ENCODE measurements around the gene SNX25. TPM values are rescaled to one million over a fixed set of nuclear protein-coding genes. Genes with fewer than 3 reads are reported as not detected.

The SNX25 gene
- total and polyA plus RNA-seq, 4 donors: 2.8 to 13.9 (median 5.0) TPM

DNA sequence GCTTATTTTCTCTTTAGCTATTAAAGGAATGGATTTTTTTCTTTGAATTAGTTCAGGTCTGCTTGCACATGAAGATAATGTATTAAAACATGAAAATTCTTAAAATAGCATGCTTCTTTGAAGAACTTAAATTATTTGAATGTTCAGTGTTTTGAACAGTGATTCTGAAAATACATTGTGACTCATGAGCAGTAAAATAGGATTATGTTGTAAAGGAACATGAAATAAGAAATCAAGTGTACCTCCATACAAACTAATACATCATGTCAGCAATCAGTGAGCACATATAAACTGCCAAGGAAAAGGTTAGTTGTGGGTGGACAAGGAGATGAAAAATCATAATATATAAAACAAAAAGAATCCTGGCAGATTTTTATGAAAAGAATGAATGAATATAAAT is 66.1 kb downstream of the SNX25 start (continued):
- TF ChIP-seq JUND (IDR thresholded peaks at IDR 0.05) (no peak), RAD21 (IDR thresholded peaks at IDR 0.05) (no peak), TAF1 (conservative IDR thresholded peaks at IDR 0.05) (no peak), NR2F2 (IDR thresholded peaks at IDR 0.05) (no peak)

DNA sequence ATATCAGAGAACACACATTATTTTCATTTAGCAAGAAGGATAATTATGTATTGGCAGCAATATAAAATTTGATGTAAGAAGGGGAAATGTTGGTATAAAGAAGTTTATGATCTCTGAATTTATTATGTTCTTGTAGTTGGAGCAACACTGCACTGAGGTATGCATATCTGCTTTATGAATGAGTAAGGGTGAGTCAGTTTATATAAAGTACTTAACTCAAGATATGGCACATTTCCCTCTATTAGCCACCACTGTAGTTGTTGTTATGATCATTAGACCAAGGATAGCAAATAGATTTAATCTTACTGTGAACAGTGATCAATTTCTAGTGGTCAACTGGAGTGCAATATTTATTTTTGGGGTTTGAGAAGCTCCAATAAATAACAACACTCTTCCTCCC is 66.6 kb downstream of the SNX25 start:
- no peak overlapping the region for H3K27ac ChIP-seq (ENCODE audit: low read depth in 1 of 2, low read length in 2 of 2)
- DNase-seq (ENCODE audit: low spot score): no peak
- H3K9me3 ChIP-seq (ENCODE audit: control insufficient read depth in 4 of 4, low read length in 3 of 4): no peaks in the 10 kb centered on the region
- no peak overlapping the region for H3K4me3 ChIP-seq (ENCODE audit: low read depth in 1 of 3, low read length in 3 of 3)
- TF ChIP-seq, protein P1, sequence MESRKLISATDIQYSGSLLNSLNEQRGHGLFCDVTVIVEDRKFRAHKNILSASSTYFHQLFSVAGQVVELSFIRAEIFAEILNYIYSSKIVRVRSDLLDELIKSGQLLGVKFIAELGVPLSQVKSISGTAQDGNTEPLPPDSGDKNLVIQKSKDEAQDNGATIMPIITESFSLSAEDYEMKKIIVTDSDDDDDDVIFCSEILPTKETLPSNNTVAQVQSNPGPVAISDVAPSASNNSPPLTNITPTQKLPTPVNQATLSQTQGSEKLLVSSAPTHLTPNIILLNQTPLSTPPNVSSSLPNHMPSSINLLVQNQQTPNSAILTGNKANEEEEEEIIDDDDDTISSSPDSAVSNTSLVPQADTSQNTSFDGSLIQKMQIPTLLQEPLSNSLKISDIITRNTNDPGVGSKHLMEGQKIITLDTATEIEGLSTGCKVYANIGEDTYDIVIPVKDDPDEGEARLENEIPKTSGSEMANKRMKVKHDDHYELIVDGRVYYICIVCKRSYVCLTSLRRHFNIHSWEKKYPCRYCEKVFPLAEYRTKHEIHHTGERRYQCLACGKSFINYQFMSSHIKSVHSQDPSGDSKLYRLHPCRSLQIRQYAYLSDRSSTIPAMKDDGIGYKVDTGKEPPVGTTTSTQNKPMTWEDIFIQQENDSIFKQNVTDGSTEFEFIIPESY (IDR thresholded peaks at IDR 0.05): no peak
- TF ChIP-seq TAF1 (conservative IDR thresholded peaks at IDR 0.05) (no peak), JUND (IDR thresholded peaks at IDR 0.05) (no peak)
- H3K4me1 ChIP-seq (ENCODE audit: control insufficient read depth in 4 of 4, insufficient read depth in 4 of 4, low read length in 3 of 4): no peaks in the 10 kb centered on the region
- H3K27me3 ChIP-seq (ENCODE audit: control insufficient read depth in 4 of 4, insufficient read depth in 4 of 4, low read length in 3 of 4): no peaks in the 10 kb centered on the region
- no peaks in the 10 kb centered on the region for H3K36me3 ChIP-seq (ENCODE audit: control insufficient read depth in 4 of 4, insufficient read depth in 3 of 4, low read depth in 1 of 4, low read length in 3 of 4)
- no peak overlapping the region for H3K9ac ChIP-seq (ENCODE audit: low read depth in 1 of 2, low read length in 2 of 2)

DNA sequence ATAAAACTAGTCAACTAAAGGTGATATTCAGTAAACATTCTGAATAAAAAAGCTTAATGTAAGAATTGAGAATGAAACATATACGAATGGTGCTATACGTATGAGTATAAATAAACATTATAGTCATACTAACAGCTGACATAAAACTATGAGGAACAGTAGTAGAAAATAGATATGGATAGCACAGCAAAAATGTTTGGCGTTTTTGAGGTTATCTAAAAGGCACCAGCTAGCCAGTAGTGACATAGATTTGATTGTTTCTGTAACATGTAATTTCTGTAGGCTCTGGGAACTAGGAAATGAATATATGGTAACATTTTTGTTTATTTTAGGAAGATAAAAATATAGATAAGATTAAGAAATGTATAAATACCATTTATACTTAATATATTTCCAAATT is 69.3 kb downstream of the SNX25 start:
- Histone ChIP-seq H3K9me3 (ENCODE audit: control insufficient read depth in 4 of 4, low read length in 3 of 4) (no peaks in the 10 kb centered on the region), H3K9ac (ENCODE audit: low read depth in 1 of 2, low read length in 2 of 2) (no peak overlapping the region), H3K4me1 (ENCODE audit: control insufficient read depth in 4 of 4, insufficient read depth in 4 of 4, low read length in 3 of 4) (no peaks in the 10 kb centered on the region), H3K27me3 (ENCODE audit: control insufficient read depth in 4 of 4, insufficient read depth in 4 of 4, low read length in 3 of 4) (no peaks in the 10 kb centered on the region), H3K36me3 (ENCODE audit: control insufficient read depth in 4 of 4, insufficient read depth in 3 of 4, low read depth in 1 of 4, low read length in 3 of 4) (no peaks in the 10 kb centered on the region), H3K4me3 (ENCODE audit: low read depth in 1 of 3, low read length in 3 of 3) (no peak overlapping the region), H3K27ac (ENCODE audit: low read depth in 1 of 2, low read length in 2 of 2) (no peak overlapping the region)
- TF ChIP-seq YY1 (IDR thresholded peaks at IDR 0.05): no peak
- no peak for TF ChIP-seq RXRA (IDR thresholded peaks at IDR 0.05)
- TF ChIP-seq NR2F2 (IDR thresholded peaks at IDR 0.05): no peak
- no peak for TF ChIP-seq HNF4A (conservative IDR thresholded peaks at IDR 0.05)
- no peak for TF ChIP-seq TAF1 (conservative IDR thresholded peaks at IDR 0.05)
- TF ChIP-seq FOXA1 (IDR thresholded peaks at IDR 0.05): no peak
- no peak for TF ChIP-seq RAD21 (IDR thresholded peaks at IDR 0.05)
- TF ChIP-seq EGR1 (IDR thresholded peaks at IDR 0.05; ENCODE audit: low read depth in 2 of 2): no peak
- TF ChIP-seq, protein P1 (IDR thresholded peaks at IDR 0.05): no peak
- TF ChIP-seq JUND (IDR thresholded peaks at IDR 0.05): no peak
- TF ChIP-seq, protein P2, sequence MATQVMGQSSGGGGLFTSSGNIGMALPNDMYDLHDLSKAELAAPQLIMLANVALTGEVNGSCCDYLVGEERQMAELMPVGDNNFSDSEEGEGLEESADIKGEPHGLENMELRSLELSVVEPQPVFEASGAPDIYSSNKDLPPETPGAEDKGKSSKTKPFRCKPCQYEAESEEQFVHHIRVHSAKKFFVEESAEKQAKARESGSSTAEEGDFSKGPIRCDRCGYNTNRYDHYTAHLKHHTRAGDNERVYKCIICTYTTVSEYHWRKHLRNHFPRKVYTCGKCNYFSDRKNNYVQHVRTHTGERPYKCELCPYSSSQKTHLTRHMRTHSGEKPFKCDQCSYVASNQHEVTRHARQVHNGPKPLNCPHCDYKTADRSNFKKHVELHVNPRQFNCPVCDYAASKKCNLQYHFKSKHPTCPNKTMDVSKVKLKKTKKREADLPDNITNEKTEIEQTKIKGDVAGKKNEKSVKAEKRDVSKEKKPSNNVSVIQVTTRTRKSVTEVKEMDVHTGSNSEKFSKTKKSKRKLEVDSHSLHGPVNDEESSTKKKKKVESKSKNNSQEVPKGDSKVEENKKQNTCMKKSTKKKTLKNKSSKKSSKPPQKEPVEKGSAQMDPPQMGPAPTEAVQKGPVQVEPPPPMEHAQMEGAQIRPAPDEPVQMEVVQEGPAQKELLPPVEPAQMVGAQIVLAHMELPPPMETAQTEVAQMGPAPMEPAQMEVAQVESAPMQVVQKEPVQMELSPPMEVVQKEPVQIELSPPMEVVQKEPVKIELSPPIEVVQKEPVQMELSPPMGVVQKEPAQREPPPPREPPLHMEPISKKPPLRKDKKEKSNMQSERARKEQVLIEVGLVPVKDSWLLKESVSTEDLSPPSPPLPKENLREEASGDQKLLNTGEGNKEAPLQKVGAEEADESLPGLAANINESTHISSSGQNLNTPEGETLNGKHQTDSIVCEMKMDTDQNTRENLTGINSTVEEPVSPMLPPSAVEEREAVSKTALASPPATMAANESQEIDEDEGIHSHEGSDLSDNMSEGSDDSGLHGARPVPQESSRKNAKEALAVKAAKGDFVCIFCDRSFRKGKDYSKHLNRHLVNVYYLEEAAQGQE (IDR thresholded peaks at IDR 0.05): no peak
- no peak for DNase-seq (ENCODE audit: low spot score)
- WGBS: 90% methylated on average over 3 of the region's 3 CpGs

Data from liver (tissue), 9 donors.